GM12891 (cell line): Measurements from ENCODE around the gene SLC6A12.

Source experiments
- PAX5 ChIP-seq: IDR thresholded peaks from 2 replicates; pipeline ENCODE4 v1.6.1; 2011; ENCODE audit warnings: low read length, moderate library complexity, mild to moderate bottlenecking; ENCODE audit not compliant: insufficient read depth, severe bottlenecking
- POLR2A ChIP-seq: IDR thresholded peaks from 2 replicates; pipeline ENCODE4 v1.6.1; 2011; ENCODE audit warnings: low read depth, low read length, control low read depth
- POLR2AphosphoS5 ChIP-seq: IDR thresholded peaks from 2 replicates; pipeline ENCODE4 v1.6.1; 2011; ENCODE audit warnings: low read depth, low read length, control low read depth
- POU2F2 ChIP-seq: IDR thresholded peaks from 2 replicates; pipeline ENCODE4 v1.6.1; 2011; ENCODE audit warnings: low read depth, mild to moderate bottlenecking, control low read depth, low read length, moderate library complexity
- SPI1 ChIP-seq: IDR thresholded peaks from 2 replicates; pipeline ENCODE4 v1.6.1; 2011; ENCODE audit warnings: low read depth, low read length, control low read depth
- TAF1 ChIP-seq: IDR thresholded peaks from 2 replicates; pipeline ENCODE4 v1.6.1; 2011; ENCODE audit warnings: low read depth, low read length, control low read depth

DNA sequence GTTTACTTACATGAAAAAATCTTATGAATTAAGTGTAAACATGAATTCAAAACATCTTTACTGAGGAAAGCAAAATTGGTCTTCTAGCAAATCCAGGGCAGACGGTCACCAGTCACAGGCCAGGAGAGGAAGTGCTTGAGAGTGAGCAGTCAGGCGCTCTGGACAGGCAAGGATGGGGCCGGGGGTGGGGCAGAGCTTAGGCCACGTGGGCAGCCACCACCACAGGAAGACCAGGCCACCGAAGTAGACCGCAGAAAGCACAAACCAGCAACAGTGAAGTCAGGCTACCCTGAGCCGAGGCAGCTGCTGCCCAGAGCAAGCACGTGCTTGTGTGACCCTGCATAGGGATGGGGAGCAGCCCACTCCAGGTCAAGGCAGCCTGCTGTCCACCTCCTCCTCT lies 33.5 kb downstream of the SLC6A12 start:
- TF ChIP-seq POLR2AphosphoS5 (no peak), POLR2A (no peak), POU2F2 (no peak), TAF1 (no peak), SPI1 (peak; percentile 77), PAX5 (no peak)
